KBM-7 (cell line): ENCODE measurements around the gene NIT1.
"Not testable (repeated sequence)": the region's sequence is repeated elsewhere in the genome, so short reads cannot be mapped to it uniquely, and the experiment has no call there.

Experiments
- DNase-seq: peaks from one replicate; pipeline ENCODE4 v3.0.0-alpha.2; 2015
- in situ Hi-C: fragments of 300-500 bp; cut with MboI; formaldehyde crosslinking; loops from 2 replicates; pipeline ENCODE4 v1.14.3; 2020; ENCODE audit warnings: low sequenced_read_pairs, low pct_unique_long_range_greater_than_20kb, mixed read lengths

Gene NIT1

GRCh38 chr1:161100556-161100955, 17.3 kb upstream of the NIT1 start:
- in situ Hi-C loops = no loop called here
- DNase-seq = no peak

- no peak for DNase-seq
- in situ Hi-C loops = no loop called here
Observed at GRCh38 chr1:161106431-161106830, 11.5 kb upstream of the NIT1 start.

GRCh38 chr1:161111117-161111516, 6.8 kb upstream of the NIT1 start:
- in situ Hi-C loops = no loop called here

GRCh38 chr1:161111527-161111926, 6.4 kb upstream of the NIT1 start:
- in situ Hi-C loops = no loop called here
- DNase-seq = peak; percentile 45

More at GRCh38 chr1:161111117-161111516, 6.8 kb upstream of the NIT1 start:
- no peak for DNase-seq

- in situ Hi-C loops = no loop called here
- no peak for DNase-seq
Observed at GRCh38 chr1:161113915-161114314, 4.0 kb upstream of the NIT1 start.

- in situ Hi-C loops = no loop called here
Observed at GRCh38 chr1:161114556-161114955, 3.3 kb upstream of the NIT1 start.

GRCh38 chr1:161115132-161115711, 2.7 kb upstream of the NIT1 start:
- in situ Hi-C loops = no loop called here
- no peak for DNase-seq

More at GRCh38 chr1:161114556-161114955, 3.3 kb upstream of the NIT1 start:
- DNase-seq = no peak

- DNase-seq, in situ Hi-C loops: not testable (repeated sequence)
Observed at GRCh38 chr1:161115961-161116360, 1.9 kb upstream of the NIT1 start.

- in situ Hi-C loops = no loop called here
- DNase-seq = peak; percentile 63
Observed at GRCh38 chr1:161119092-161119903, 1.4 kb downstream of the NIT1 start.

- no peak for DNase-seq
- in situ Hi-C loops = no loop called here
Observed at GRCh38 chr1:161121042-161121650, 3.2 kb downstream of the NIT1 start.

- peak; percentile 69 for DNase-seq
- in situ Hi-C loops = no loop called here
Observed at GRCh38 chr1:161121834-161122233, 3.9 kb downstream of the NIT1 start.

- in situ Hi-C loops = no loop called here
- no peak for DNase-seq
Observed at GRCh38 chr1:161122967-161123366, 5.1 kb downstream of the NIT1 start.

- no peak for DNase-seq
- in situ Hi-C loops = no loop called here
Observed at GRCh38 chr1:161127649-161128048, 9.7 kb downstream of the NIT1 start.

GRCh38 chr1:161128591-161129420, 10.9 kb downstream of the NIT1 start:
- in situ Hi-C loops = no loop called here
- DNase-seq = no peak

- DNase-seq = no peak
- in situ Hi-C loops = no loop called here
Observed at GRCh38 chr1:161130266-161130665, 12.4 kb downstream of the NIT1 start.

- DNase-seq = no peak
- in situ Hi-C loops = no loop called here
Observed at GRCh38 chr1:161131523-161132409, 13.9 kb downstream of the NIT1 start.

- DNase-seq = peak; percentile 98
- in situ Hi-C loops = no loop called here
Observed at GRCh38 chr1:161132410-161133219, 14.7 kb downstream of the NIT1 start, which contains the start of gene DEDD. Gene DEDD, minus strand, starts transcription at chr1:161132667. Its CDS starts 8,205 bp downstream, at chr1:161124462.
